GM19468 (cell line): ENCODE results near the gene GLS.
"Not testable (repeated sequence)": the region's sequence is repeated elsewhere in the genome, so short reads cannot be mapped to it uniquely, and the experiment has no call there.

Experiments
- ATAC-seq: cut with Tn5 transposase; IDR thresholded peaks from one replicate; pipeline ENCODE4 v1.9.1; 2021; ENCODE audit warnings: mild to moderate bottlenecking, moderate library complexity, moderate number of reproducible peaks; ENCODE audit not compliant: unreplicated experiment; ENCODE audit errors: extremely low read depth

Gene GLS

GRCh38 chr2:190880378-190881083 lies at the start of gene GLS:
GLS (plus strand) TSS chr2:190880821; CDS start chr2:190881085, 264 bp downstream.
- peak; percentile 64 for ATAC-seq

- ATAC-seq = no peak
Measured at GRCh38 chr2:190831941-190832340, 48.7 kb upstream of the GLS start.

GRCh38 chr2:190834890-190835208 lies 45.8 kb upstream of the GLS start:
- ATAC-seq = no peak

- ATAC-seq = no peak
Measured at GRCh38 chr2:190835303-190835930, 45.2 kb upstream of the GLS start.

- no peak for ATAC-seq
Measured at GRCh38 chr2:190836767-190837166, 43.9 kb upstream of the GLS start.

GRCh38 chr2:190837420-190837819 lies 43.2 kb upstream of the GLS start:
- ATAC-seq = no peak

GRCh38 chr2:190837952-190838361 lies 42.7 kb upstream of the GLS start:
- no peak for ATAC-seq

- ATAC-seq = no peak
Measured at GRCh38 chr2:190838492-190838910, 42.1 kb upstream of the GLS start.

GRCh38 chr2:190840569-190841172 lies 40.0 kb upstream of the GLS start:
- no peak for ATAC-seq

GRCh38 chr2:190841707-190842505 lies 38.7 kb upstream of the GLS start:
- no peak for ATAC-seq

GRCh38 chr2:190842606-190843104 lies 38.0 kb upstream of the GLS start:
- no peak for ATAC-seq

- no peak for ATAC-seq
Measured at GRCh38 chr2:190843890-190844699, 36.5 kb upstream of the GLS start.

- no peak for ATAC-seq
Measured at GRCh38 chr2:190844700-190845401, 35.8 kb upstream of the GLS start.

GRCh38 chr2:190846746-190847145 lies 33.9 kb upstream of the GLS start:
- no peak for ATAC-seq

GRCh38 chr2:190847504-190848081 lies 33.0 kb upstream of the GLS start:
- ATAC-seq = no peak

GRCh38 chr2:190849774-190850173 lies 30.8 kb upstream of the GLS start:
- no peak for ATAC-seq

GRCh38 chr2:190853022-190853421 lies 27.6 kb upstream of the GLS start:
- not testable (repeated sequence) for ATAC-seq

- ATAC-seq = no peak
Measured at GRCh38 chr2:190853531-190854383, 26.9 kb upstream of the GLS start.
